Measurements from ENCODE around the gene NPR1. TPM values are rescaled to one million over a fixed set of nuclear protein-coding genes. Genes with fewer than 3 reads are reported as not detected.

Gene NPR1
- total RNA-seq, 1 experiment from 2014 or later: not detected

- H3K27ac Mint-ChIP-seq (ENCODE audit: low read depth, unreplicated experiment): peak overlapping the region; percentile 53
- no peaks in the 10 kb centered on the region for H3K27me3 Mint-ChIP-seq (ENCODE audit: insufficient read depth, unreplicated experiment)
- BruUV-seq (replicated peaks): TSS peak; percentile 2
- no peaks in the 10 kb centered on the region for H3K9me3 Mint-ChIP-seq (ENCODE audit: unreplicated experiment)
- CTCF ChIA-PET: interaction anchor here (0.6 to 1.4 kb wide), 4 partner anchors 12 to 331 kb away, joined by 4 read pairs; no protein-coding TSS in a partner anchor
- POLR2A ChIA-PET: interaction anchor here (0.8 to 46.1 kb wide), 9 partner anchors 8 to 121 kb away, joined by 3 to 1272 read pairs (median 6); partner anchors contain the start of genes CHTOP, S100A1, S100A13 and S100A14
- TF ChIP-seq CTCF (IDR thresholded peaks at IDR 0.05; ENCODE audit: unreplicated experiment): no peak
- H3K4me3 Mint-ChIP-seq (ENCODE audit: unreplicated experiment): no peak overlapping the region
- intact Hi-C loops (cut with micrococcal nuclease): no loop called here
- no peak for DNase-seq (ENCODE audit: unreplicated experiment)
- H3K4me1 Mint-ChIP-seq (ENCODE audit: insufficient read depth, unreplicated experiment): peaks cover 20% of the 10 kb centered on the region
- peaks cover 68% of the 10 kb centered on the region for H3K36me3 Mint-ChIP-seq (ENCODE audit: insufficient read depth, unreplicated experiment)
These were observed 31.7 kb upstream of the NPR1 start for GRCh38 chr1:153646672-153647345.

- Mint-ChIP-seq H3K9me3 (ENCODE audit: unreplicated experiment) (no peaks in the 10 kb centered on the region), H3K4me3 (ENCODE audit: unreplicated experiment) (no peak overlapping the region), H3K27ac (ENCODE audit: low read depth, unreplicated experiment) (peak overlapping the region; percentile 53), H3K36me3 (ENCODE audit: insufficient read depth, unreplicated experiment) (peaks cover 63% of the 10 kb centered on the region), H3K27me3 (ENCODE audit: insufficient read depth, unreplicated experiment) (no peaks in the 10 kb centered on the region), H3K4me1 (ENCODE audit: insufficient read depth, unreplicated experiment) (peaks cover 17% of the 10 kb centered on the region)
- POLR2A ChIA-PET: interaction anchor here (0.6 to 46.1 kb wide), 10 partner anchors 8 to 121 kb away, joined by 3 to 1272 read pairs (median 5); partner anchors contain the start of genes CHTOP, S100A1, S100A13 and S100A14
- DNase-seq (ENCODE audit: unreplicated experiment): no peak
- intact Hi-C loops (cut with micrococcal nuclease): no loop called here
- no peak for TF ChIP-seq CTCF (IDR thresholded peaks at IDR 0.05; ENCODE audit: unreplicated experiment)
- CTCF ChIA-PET: interaction anchor here (0.5 to 1.2 kb wide), 5 partner anchors 32 to 331 kb away, joined by 3 to 5 read pairs (median 4); no protein-coding TSS in a partner anchor
- no TSS peak for BruUV-seq (replicated peaks)
These were observed 31.2 kb upstream of the NPR1 start for GRCh38 chr1:153647346-153647714.

GRCh38 chr1:153648000-153648643 is 30.4 kb upstream of the NPR1 start:
- H3K9me3 Mint-ChIP-seq (ENCODE audit: unreplicated experiment): no peaks in the 10 kb centered on the region
- no peak for DNase-seq (ENCODE audit: unreplicated experiment)
- TF ChIP-seq CTCF (IDR thresholded peaks at IDR 0.05; ENCODE audit: unreplicated experiment): no peak
- H3K4me3 Mint-ChIP-seq (ENCODE audit: unreplicated experiment): no peak overlapping the region
- BruUV-seq (replicated peaks): no TSS peak
- intact Hi-C loops (cut with micrococcal nuclease): no loop called here
- H3K4me1 Mint-ChIP-seq (ENCODE audit: insufficient read depth, unreplicated experiment): peaks cover 21% of the 10 kb centered on the region
- no peaks in the 10 kb centered on the region for H3K27me3 Mint-ChIP-seq (ENCODE audit: insufficient read depth, unreplicated experiment)
- peaks cover 55% of the 10 kb centered on the region for H3K36me3 Mint-ChIP-seq (ENCODE audit: insufficient read depth, unreplicated experiment)
- H3K27ac Mint-ChIP-seq (ENCODE audit: low read depth, unreplicated experiment): peak overlapping the region; percentile 53
- ChIA-PET POLR2A (interaction anchor here (0.6 to 46.1 kb wide), 14 partner anchors 8 to 466 kb away, joined by 3 to 1272 read pairs (median 4); partner anchors contain the start of genes CHTOP, S100A1, S100A13 and S100A14), CTCF (interaction anchor here (0.5 to 1.8 kb wide), 7 partner anchors 10 to 263 kb away, joined by 3 to 5 read pairs (median 4); no protein-coding TSS in a partner anchor)

Data from MCF 10A (cell line).